ENCODE results near the gene MYCN.
"Not testable (repeated sequence)": the region's sequence is repeated elsewhere in the genome, so short reads cannot be mapped to it uniquely, and the experiment has no call there.

Gene MYCN

GRCh38 chr2:15908371-15908770 is 32.0 kb upstream of the MYCN start:
- no peak for DNase-seq

DNA sequence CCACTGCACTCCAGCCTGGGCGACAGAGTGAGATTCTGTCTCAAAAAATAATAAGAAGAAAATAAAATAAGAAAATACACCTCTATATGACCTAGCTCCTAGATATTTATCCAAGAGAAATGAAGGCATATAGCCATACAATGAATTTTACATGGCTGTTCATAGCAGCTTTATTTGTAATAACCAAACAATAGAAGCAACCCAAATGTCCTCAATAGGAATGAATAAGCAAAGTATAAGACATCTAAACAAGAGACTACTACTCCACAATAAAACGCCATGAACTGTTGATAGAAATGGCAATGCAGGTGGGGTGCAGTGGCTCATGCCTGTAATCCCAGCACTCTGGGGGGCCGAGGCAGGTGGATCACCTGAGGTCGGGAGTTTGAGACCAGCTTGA is 31.2 kb upstream of the MYCN start:
- no peak for DNase-seq

DNA sequence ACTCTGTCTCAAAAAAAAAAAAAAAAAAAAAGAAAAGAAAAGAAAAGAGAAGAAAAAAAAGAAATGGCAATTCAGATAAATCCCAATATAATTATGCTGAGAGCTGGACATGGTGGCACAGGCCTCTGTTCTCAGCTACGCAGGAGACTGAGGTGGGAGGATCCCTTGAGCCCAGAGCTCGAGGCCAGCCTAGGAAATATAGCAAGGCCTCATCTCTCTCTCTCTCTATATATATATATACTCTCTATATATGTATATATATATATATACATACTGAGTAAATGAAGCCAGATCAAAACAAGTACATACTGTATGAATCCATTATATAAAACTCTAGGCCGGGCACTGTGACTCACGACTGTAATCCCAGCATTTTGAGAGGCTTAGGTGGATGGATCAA is 30.6 kb upstream of the MYCN start:
- DNase-seq = no peak

GRCh38 chr2:15911270-15911669 is 29.1 kb upstream of the MYCN start:
- not testable (repeated sequence) for DNase-seq

GRCh38 chr2:15911686-15912085 is 28.7 kb upstream of the MYCN start:
- no peak for DNase-seq

DNA sequence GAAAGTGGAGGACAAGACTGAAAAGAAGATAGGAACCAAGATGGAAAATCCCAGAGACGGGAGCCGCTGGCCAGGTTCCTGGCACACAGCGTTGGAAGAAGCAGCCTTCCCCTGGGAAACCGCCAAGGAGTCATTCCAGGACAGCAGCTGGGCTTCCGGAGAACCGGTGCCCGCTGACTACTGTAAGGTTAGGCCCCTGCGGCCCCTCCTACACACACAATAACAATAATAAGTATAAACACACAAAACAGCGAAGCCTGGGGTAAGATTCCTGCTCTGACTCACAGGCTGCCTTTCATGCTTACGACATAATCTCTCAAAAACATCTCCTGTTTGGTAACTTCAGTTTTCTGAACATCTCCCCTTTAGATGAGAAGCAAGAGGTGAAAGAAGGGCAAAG is 28.1 kb upstream of the MYCN start:
- no peak for DNase-seq

- no peak for DNase-seq
Observed at GRCh38 chr2:15913146-15913545, 27.2 kb upstream of the MYCN start.

DNA sequence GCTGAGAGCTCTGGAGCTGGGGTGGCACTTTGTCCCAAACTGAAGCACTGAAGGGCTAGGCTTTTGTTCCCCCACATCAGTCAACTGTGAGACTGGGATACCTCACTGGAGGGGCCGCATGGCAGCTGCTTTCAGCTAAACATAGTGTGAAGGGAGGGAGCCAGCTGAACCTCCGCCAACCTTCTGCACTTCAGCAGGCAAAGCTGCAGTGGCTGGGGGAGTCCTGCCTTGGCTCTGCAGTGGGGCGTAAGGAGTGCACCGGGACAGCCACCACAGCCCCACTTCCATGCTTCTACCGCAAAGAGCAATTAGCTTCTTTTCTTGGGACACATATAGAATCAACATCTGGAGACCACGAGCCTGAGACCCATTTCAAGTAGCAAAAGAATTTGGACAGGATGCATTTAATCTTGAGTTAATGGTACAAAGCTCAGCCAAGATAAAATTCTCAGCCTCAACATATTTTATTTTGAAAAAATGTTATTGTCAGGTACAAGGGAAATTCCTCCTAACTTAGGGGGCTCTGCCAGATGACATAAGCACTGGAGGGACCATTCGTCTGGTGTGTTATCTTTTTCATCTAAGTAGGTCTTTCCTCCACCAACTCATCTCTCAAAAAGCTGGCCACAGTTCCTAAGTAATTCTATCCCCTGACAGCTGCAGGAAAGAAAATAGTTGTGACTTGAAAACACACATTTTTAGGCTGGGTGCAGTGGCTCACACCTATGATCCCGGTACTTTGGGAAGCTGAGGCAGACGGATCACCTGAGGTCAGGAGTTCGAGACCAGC is 25.6 kb upstream of the MYCN start:
- no peak for DNase-seq

DNA sequence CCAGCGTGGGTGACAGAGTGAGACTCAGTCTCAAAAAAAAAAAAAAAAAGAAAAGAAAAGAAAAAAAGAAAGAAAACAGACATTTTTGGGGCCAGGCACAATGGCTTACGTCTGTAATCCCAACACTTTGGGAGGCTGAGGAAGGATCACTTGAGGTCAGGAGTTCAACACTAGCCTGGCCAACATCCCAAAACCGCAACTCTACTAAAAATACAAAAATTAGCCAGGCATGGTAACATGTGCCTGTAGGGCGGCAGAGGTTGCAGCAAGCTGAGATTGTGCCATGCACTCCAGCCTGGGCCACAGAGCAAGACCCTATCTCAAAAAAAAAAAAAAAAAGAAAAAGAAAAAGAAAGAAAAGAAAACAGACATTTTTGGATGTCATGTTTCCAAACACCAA is 24.8 kb upstream of the MYCN start:
- DNase-seq = not testable (repeated sequence)

GRCh38 chr2:15916336-15916735 is 24.0 kb upstream of the MYCN start:
- no peak for DNase-seq

DNA sequence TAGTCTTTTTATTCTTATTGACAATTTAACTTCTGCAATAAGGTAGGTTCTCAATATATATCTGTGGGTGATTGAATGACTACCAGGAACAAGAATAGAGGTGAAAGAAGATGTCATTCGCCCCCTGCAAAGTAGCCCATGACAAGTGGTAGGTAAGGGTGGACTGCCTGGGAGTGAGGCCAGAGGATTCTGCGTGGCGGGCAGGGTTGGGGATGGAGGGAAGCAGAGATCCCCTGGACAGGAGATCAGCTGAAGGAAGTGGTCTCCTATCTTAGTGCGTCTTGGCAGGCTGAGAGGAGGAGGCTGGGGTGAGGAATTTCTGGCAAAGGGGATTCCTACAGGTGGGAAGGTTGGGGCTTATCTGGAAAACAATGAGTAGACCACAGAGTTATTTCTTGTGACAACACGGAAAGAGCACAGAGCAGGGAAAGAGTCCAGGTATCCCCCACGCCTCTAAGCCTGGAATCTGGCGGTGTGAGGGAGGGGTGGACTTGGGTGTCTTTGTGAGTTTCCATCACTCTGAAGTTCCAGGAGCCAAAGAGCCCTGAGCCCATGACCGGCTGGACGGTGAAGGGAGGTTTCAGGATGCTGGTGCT is 21.5 kb upstream of the MYCN start:
- DNase-seq = no peak

DNA sequence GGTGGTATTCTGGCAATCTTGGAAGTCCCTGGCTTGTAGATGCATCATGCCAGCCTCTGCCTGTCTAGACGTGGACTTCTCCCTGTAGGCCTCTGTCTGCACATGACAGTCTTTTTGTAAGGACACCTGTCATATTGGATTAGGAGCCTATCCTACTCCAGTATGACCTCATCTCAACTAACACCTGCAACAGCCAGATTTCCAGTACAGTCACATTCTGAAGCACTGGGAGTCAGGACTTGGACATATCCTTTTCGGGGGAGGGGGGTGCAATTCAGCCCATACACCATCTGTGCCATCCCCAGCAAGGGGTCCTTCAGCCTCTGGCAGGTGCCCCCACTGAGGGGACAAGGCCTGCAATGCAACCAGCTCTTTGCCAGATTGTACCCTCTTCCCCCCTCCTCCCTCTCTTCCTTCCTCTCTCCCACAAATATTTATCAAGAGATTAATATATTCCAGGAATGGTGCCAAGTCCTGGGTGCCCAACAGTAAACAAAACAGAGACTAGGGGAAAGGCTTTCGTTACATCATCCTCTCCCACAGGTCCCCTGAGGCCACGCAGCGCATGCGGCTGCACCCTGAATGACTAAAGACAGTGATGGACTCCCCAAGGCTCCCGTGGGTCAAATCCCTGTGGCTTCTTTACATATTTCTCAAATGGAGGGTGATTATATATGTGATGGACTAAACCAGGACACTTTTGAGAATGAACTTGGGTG is 20.5 kb upstream of the MYCN start:
- DNase-seq = no peak

DNA sequence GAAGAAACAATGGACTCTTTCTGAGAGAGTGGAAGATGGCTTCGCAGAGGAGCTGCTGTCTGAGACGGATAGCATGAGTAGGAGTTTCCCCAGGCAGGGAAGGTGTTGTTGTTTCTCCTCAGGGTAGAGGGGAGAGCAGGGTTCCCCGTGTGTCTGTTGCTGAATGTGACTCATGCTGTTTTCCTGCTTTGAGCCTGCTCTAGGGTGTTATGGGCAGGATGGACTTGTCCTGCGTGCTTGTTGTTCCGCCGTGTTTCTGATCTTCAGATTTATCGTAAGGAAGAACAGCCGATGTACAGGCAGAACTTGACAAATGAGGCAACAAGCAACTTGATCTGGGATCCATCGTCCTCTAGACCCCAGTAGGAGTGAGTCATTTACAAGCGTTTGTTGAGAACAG is 19.7 kb upstream of the MYCN start:
- no peak for DNase-seq

DNA sequence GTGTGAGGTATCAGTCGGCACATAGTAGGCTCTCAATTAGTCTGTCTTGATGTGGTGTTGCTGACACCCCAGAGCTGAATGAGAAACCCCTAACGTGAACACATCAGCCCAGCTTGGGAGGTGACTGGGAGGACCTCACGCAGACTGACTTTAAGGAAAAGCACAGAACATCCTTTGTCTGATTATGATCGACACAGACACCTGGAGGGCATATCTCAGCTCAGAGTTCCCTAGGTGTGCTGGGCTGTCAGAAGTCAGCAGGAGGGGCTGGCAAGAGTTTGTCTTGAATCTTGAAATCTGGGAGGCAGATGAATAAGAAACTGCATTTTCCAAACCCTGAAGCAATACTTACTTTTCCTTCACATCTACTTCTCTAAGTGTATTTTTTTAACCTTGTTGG is 16.8 kb upstream of the MYCN start:
- no peak for DNase-seq

DNA sequence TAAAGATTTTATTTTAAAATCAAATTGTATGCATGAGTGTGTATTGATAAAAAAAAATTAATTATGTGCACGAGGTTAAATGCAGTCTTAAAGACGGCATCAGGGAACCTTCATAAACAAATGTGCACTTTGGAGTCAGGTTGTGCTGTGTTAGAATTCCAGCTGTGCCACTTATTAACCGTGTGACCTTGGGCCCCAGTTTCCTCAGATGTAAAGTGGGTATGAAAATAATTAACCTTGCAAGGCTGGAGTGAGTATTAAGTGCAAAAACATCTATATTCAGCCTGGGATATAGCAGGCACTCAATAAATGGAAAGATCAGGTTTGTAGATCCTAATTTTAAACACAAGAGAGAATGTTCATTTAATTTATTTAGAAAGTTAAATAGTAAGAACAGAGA is 14.5 kb upstream of the MYCN start:
- DNase-seq = no peak

GRCh38 chr2:15926252-15926651 is 14.1 kb upstream of the MYCN start:
- DNase-seq = no peak

DNA sequence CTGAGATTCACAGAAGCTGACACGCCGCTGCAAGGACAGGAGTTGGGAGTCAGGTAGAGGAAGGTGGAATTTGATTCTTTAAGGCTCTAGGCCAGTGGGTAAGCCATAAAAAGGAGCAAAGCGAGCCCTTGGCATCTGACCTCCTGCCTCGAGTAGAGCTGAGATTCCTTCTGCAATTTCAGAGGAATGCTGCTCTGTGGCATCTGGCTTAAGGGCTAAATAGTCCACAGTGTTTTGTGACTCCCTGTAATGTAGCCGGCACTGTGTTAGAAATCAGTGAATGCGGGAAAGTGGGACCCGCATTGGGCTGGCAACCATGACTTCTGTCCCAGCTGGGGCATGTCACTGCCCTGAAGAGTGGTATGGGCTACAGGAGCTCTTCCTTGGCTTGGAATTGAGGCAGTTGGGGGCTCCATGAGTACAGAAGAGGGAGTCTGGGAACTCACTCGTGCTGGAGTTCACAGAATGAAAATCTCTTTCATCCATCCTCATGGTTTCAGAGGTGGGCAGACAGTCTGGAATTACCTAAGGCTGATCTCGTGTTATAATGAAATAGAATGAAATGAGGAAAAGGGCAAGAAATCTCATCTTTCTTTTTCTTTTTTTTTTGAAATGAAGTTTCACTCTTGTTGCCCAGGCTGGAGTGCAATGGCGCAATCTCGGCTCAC is 12.7 kb upstream of the MYCN start:
- DNase-seq = no peak

DNA sequence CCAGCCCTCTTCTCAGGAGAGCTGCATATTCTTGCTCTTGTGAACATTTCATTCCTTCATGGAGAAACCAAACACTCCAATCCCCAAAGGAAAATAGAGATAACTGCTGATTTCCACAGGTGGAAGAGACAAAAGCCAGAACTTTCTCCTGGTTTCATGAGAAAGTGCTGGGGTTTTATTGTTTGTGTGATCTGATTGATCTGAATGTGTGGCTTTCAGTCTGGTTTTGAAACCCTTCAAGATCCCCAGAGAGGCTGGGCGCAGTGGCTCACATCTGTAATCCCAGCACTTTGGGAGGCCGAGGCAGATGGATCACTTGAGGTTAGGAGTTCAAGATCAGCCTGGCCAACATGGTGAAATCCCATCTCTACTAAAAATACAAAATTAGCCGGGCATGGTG is 11.3 kb upstream of the MYCN start:
- not testable (repeated sequence) for DNase-seq

- DNase-seq = no peak
Observed at GRCh38 chr2:15929861-15930260, 10.5 kb upstream of the MYCN start.

DNA sequence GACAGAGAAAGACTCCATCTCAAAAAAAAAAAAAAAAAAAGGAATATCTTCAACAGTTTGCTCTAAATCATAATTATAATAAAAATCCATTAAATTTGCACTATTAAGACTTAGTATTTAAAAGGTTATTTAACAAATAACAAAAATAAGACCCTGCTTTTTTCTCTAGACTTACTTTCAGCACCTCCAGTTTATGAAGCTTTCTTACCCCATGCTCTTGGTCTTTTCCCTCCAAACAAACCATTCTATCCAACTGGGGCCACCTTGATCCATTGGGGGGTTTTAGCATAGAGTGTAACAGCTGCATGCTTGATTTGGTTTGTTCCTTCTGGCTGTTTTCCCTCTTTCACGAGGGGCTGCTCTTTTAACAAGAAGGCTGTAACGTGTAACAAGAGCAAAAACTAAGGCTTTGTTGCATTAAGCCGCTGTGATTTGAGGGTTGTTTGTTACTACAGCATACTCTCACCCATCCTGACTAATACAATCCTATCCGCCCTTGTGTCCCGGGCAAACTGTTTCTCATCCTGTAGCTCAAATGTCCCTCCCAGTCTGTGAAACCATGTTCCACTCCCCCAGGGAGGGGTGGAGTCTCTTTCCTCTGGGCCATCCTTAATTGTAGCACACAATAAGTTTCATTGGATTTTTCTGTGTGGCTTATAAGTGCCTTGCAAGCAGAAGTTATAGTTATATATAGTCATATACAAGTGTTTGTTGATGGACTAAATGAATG is 9.6 kb upstream of the MYCN start:
- no peak for DNase-seq

- DNase-seq = no peak
Observed at GRCh38 chr2:15931319-15931890, 8.9 kb upstream of the MYCN start.

GRCh38 chr2:15931950-15932349 is 8.4 kb upstream of the MYCN start:
- no peak for DNase-seq

All from activated gamma-delta T cell (primary cell).